Muscle layer of colon (tissue), 2 donors: ENCODE results near the gene FGF18.

Experiments
- H3K27ac ChIP-seq: one replicate; pipeline ENCODE4 v1.7.0; 2013; ENCODE audit warnings: low read depth, mild to moderate bottlenecking, low read length, moderate library complexity
- H3K27me3 ChIP-seq, 2 donors: one replicate each; pipeline ENCODE4 v1.7.0; 2013; ENCODE audit warnings: low read length in 2 of 2, mild to moderate bottlenecking in 2 of 2; ENCODE audit not compliant: insufficient read depth in 2 of 2, control insufficient read depth in 1 of 2
- H3K36me3 ChIP-seq: one replicate; pipeline ENCODE4 v1.7.0; 2013; ENCODE audit warnings: mild to moderate bottlenecking, low read length; ENCODE audit not compliant: insufficient read depth
- H3K4me1 ChIP-seq: one replicate; pipeline ENCODE4 v1.7.0; 2013; ENCODE audit warnings: mild to moderate bottlenecking, low read length; ENCODE audit not compliant: insufficient read depth
- H3K4me3 ChIP-seq, 2 donors: one replicate each; pipeline ENCODE4 v1.7.0; 2013; ENCODE audit warnings: low read length in 2 of 2, low read depth in 1 of 2, mild to moderate bottlenecking in 1 of 2, moderate library complexity in 1 of 2
- H3K9ac ChIP-seq: one replicate; pipeline ENCODE4 v1.7.0; 2013; ENCODE audit warnings: low read length
- H3K9me3 ChIP-seq: one replicate; pipeline ENCODE4 v1.7.0; 2013; ENCODE audit warnings: mild to moderate bottlenecking, low read length
- donor health status: abdominal sarcoma.
- donor health status: Adenocarcinoma of cecum.

The FGF18 gene

DNA sequence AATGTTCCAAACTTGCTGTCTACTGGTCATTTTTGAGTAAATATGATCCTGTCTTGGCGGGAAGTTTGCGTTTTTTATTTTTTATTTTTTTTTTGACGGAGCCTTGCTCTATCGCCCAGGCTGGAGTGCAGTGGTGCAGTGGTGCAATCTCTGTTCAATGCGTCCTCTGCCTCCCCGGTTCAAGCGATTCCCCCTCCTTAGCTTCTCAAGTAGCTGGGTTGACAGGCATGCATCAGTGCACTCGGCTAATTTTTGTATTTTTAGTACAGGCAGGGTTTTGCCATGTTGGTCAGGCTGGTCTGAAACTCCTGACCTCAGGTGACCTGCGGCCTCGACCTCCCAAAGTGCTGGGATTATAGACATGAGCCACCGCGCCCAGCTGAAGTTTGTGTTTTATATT lies 45.4 kb downstream of the FGF18 start:
- no peak overlapping the region for H3K27ac ChIP-seq
- no peaks in the 10 kb centered on the region for H3K36me3 ChIP-seq
- no peak overlapping the region for H3K9ac ChIP-seq
- no peak overlapping the region for H3K4me3 ChIP-seq
- no peaks in the 10 kb centered on the region for H3K4me1 ChIP-seq
- H3K27me3 ChIP-seq = peaks cover 0 to 3% of the 10 kb centered on the region in 2 donors
- H3K9me3 ChIP-seq = no peaks in the 10 kb centered on the region

GRCh38 chr5:171467107-171467506 lies 47.7 kb downstream of the FGF18 start:
- Histone ChIP-seq H3K27ac (no peak overlapping the region), H3K4me3 (no peak overlapping the region)

GRCh38 chr5:171469326-171469725 lies 49.9 kb downstream of the FGF18 start:
- no peaks in the 10 kb centered on the region for H3K4me1 ChIP-seq
- no peak overlapping the region for H3K4me3 ChIP-seq
- no peaks in the 10 kb centered on the region for H3K9me3 ChIP-seq
- H3K36me3 ChIP-seq = no peaks in the 10 kb centered on the region
- no peaks in the 10 kb centered on the region for H3K27me3 ChIP-seq
- H3K9ac ChIP-seq = no peak overlapping the region
- no peak overlapping the region for H3K27ac ChIP-seq

More at GRCh38 chr5:171467107-171467506, 47.7 kb downstream of the FGF18 start:
- no peaks in the 10 kb centered on the region for H3K36me3 ChIP-seq
- H3K4me1 ChIP-seq = no peaks in the 10 kb centered on the region
- H3K9ac ChIP-seq = no peak overlapping the region
- H3K9me3 ChIP-seq = no peaks in the 10 kb centered on the region
- no peaks in the 10 kb centered on the region for H3K27me3 ChIP-seq

GRCh38 chr5:171470420-171470819 lies 51.0 kb downstream of the FGF18 start:
- Histone ChIP-seq H3K27ac (no peak overlapping the region), H3K27me3 (no peaks in the 10 kb centered on the region), H3K9me3 (no peaks in the 10 kb centered on the region), H3K4me3 (no peak overlapping the region), H3K36me3 (no peaks in the 10 kb centered on the region), H3K4me1 (no peaks in the 10 kb centered on the region), H3K9ac (no peak overlapping the region)

GRCh38 chr5:171474230-171474813 lies 54.9 kb downstream of the FGF18 start:
- Histone ChIP-seq H3K27me3 (no peaks in the 10 kb centered on the region), H3K27ac (no peak overlapping the region), H3K9ac (no peak overlapping the region), H3K36me3 (no peaks in the 10 kb centered on the region), H3K4me1 (no peaks in the 10 kb centered on the region), H3K4me3 (no peak overlapping the region), H3K9me3 (no peaks in the 10 kb centered on the region)

- H3K4me1 ChIP-seq = no peaks in the 10 kb centered on the region
- no peaks in the 10 kb centered on the region for H3K36me3 ChIP-seq
- no peaks in the 10 kb centered on the region for H3K9me3 ChIP-seq
- no peak overlapping the region for H3K4me3 ChIP-seq
- no peaks in the 10 kb centered on the region for H3K27me3 ChIP-seq
- no peak overlapping the region for H3K27ac ChIP-seq
- H3K9ac ChIP-seq = no peak overlapping the region
These were observed 56.1 kb downstream of the FGF18 start for GRCh38 chr5:171475596-171475995.

DNA sequence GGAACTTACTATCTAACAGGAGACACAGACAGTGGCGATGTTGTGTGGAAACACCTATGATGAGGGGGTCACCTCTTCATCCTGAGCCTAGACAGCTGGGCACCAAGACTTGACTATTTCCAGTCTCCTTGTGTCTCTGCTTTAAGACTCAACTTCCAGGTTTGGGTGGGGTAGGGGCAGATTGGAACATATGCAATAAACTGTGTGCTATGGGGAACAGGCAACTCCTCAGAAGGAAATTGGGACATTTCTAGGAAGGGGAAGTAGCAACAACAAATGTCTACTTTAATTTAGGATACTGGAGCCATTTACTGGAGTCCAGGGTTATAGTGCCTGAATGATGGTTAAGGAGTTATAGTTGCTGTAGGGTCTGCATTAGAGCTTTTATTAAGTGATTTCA lies 57.3 kb downstream of the FGF18 start:
- no peak overlapping the region for H3K9ac ChIP-seq
- no peak overlapping the region for H3K4me3 ChIP-seq
- H3K27me3 ChIP-seq = no peaks in the 10 kb centered on the region

GRCh38 chr5:171477101-171477500 lies 57.7 kb downstream of the FGF18 start:
- H3K4me3 ChIP-seq = no peak overlapping the region
- H3K4me1 ChIP-seq = no peaks in the 10 kb centered on the region
- no peak overlapping the region for H3K9ac ChIP-seq
- no peaks in the 10 kb centered on the region for H3K36me3 ChIP-seq
- no peaks in the 10 kb centered on the region for H3K27me3 ChIP-seq
- no peaks in the 10 kb centered on the region for H3K9me3 ChIP-seq
- no peak overlapping the region for H3K27ac ChIP-seq

More for the DNA sequence above, 57.3 kb downstream of the FGF18 start:
- Histone ChIP-seq H3K27ac (no peak overlapping the region), H3K9me3 (no peaks in the 10 kb centered on the region), H3K4me1 (no peaks in the 10 kb centered on the region), H3K36me3 (no peaks in the 10 kb centered on the region)

DNA sequence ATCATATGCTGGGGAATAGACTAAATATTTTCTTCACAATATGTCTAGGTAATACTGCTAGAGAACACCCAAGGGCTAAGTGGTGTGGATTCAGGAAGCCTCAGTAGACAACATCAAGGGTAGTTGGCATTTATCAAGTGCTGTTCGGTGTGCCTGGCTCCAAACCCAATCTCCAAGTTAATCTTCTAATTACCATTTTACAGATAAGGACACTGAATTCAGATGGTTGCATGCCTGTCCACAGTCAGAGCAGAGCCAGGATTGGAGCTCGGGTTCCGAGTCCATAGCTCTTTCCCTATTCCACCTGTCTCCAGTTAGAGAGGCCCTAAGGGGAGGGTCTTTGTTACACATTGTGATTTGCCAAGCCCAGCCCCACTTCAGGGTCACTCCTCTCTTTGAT lies 58.2 kb downstream of the FGF18 start:
- Histone ChIP-seq H3K9ac (no peak overlapping the region), H3K36me3 (no peaks in the 10 kb centered on the region), H3K4me1 (no peaks in the 10 kb centered on the region), H3K27ac (no peak overlapping the region), H3K27me3 (no peaks in the 10 kb centered on the region), H3K9me3 (no peaks in the 10 kb centered on the region), H3K4me3 (no peak overlapping the region)

DNA sequence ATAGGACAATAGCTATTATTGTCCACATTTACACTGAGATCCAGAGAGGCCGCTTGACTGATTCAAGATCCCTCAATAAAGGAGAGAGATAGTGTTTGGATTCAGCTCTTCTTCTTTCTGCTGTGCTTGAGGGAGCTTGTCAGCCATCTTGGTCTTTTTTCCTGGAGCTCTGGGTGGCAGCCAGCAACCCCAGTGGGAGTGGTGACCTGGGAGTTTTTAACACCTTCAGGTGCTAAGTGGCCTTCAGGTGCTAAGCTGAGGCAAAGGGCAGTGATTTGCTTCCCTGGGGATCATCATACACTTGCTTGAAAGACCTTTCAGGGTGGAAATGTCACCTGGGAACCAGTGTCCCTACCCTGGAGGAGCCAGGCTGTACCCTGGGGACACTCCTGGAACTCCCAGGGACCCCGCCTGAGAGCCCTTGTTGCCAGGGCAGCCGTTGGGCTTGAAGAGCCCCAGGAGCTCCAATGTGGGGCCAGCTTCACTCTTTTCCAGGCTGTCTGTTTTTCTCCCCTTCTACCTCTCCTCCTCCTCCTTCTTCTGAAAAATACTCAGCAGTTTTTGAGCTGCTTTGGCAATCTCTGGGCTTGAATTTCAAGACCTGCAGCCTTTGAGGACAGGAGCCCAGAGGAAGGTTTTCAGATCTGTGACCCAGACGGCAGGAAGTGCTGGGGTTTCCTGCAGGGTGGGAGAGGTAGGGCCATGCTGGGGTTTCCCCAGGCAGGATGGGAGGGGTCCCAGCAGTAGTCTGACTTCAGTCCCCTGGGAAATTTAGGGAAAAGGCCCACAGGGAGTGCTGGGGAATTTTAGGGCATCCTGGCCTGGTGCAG lies 59.7 kb downstream of the FGF18 start:
- Histone ChIP-seq H3K27me3 (no peaks in the 10 kb centered on the region), H3K9ac (no peak overlapping the region), H3K36me3 (no peaks in the 10 kb centered on the region), H3K9me3 (no peaks in the 10 kb centered on the region), H3K27ac (no peak overlapping the region), H3K4me1 (no peaks in the 10 kb centered on the region), H3K4me3 (no peak overlapping the region)

DNA sequence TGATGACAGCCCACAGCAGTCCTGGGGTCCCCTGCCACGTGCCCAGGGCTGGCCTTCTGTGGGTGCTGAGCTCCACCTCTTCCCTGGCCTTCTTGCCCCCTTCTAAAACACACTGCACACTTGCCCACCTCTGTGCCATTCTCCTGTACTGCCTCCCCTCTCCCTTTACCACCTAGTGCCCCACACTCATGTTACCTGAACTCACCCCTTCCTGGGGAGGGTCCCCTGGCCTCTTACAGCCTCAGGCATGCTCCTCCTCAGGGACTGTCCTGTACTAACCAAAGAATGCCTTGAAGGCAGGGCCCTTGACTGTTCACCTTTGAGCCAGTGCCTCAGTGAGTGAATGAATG lies 60.3 kb downstream of the FGF18 start:
- Histone ChIP-seq H3K4me1 (no peaks in the 10 kb centered on the region), H3K9me3 (no peaks in the 10 kb centered on the region), H3K27me3 (no peaks in the 10 kb centered on the region), H3K36me3 (no peaks in the 10 kb centered on the region), H3K27ac (no peak overlapping the region), H3K9ac (no peak overlapping the region), H3K4me3 (no peak overlapping the region)

- no peaks in the 10 kb centered on the region for H3K4me1 ChIP-seq
- H3K27ac ChIP-seq = no peak overlapping the region
- no peaks in the 10 kb centered on the region for H3K9me3 ChIP-seq
- no peaks in the 10 kb centered on the region for H3K27me3 ChIP-seq
- H3K4me3 ChIP-seq = no peak overlapping the region
- no peak overlapping the region for H3K9ac ChIP-seq
- H3K36me3 ChIP-seq = no peaks in the 10 kb centered on the region
These were observed 60.8 kb downstream of the FGF18 start for GRCh38 chr5:171480239-171480638.
